GM18868 (cell line): ENCODE data around the gene PYGO2.
"Not testable (repeated sequence)": the region's sequence is repeated elsewhere in the genome, so short reads cannot be mapped to it uniquely, and the experiment has no call there.

ENCODE experiments used
- ATAC-seq: cut with Tn5 transposase; IDR thresholded peaks from one replicate; pipeline ENCODE4 v1.9.1; 2021; ENCODE audit warnings: mild to moderate bottlenecking, moderate library complexity; ENCODE audit not compliant: unreplicated experiment

Gene PYGO2

DNA sequence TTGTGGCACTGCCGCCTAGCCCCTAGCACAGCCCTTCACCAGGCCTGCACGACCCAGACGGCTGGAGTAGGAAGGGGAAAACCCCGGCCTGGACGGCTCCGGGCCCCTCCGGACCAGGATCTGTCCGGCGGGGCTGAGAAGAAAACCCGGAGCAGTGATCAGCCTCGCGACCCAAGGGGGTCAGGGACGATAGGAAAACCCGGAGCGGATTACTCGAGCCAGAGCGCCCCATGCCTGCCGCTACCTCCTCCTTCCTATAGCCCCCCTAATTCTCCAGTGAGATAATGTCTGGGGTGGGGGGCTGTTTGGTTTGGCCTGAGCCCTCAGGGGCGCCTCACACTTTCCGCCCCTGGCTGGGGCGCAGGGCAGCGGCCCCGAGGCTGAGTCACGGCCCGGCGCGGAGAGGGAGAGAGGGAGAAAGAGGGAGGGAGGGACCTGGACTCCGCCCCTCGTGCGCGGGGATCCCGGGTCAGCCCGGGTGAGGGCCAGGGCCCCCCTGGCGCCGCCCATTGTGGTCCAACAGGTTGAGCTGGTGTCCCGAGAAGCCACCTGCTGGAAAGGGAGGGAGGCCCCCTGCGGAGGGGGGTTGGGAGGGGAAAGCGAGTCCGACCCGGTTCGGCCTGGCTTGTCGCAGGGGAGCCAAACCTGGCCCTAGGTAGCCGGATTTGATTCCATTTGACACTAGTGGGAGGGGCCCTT is 39.3 kb upstream of the PYGO2 start:
- peak; percentile 36 for ATAC-seq

DNA sequence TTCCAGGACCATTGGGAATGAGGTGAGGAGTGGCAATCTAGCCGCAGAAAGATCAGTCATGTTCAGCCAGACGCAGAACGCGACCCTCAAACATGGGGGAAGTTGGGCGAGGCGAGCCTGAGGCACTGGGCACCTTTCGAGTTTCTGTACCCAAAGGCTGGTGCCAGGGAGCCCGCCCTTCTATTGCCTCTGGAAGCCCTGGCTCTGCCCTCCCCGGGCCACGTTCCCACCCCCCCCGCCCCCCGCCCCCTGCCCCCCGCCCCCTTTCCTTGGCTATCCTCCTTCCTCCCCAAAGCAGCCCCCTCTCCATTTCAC is 38.8 kb upstream of the PYGO2 start:
- ATAC-seq = no peak

DNA sequence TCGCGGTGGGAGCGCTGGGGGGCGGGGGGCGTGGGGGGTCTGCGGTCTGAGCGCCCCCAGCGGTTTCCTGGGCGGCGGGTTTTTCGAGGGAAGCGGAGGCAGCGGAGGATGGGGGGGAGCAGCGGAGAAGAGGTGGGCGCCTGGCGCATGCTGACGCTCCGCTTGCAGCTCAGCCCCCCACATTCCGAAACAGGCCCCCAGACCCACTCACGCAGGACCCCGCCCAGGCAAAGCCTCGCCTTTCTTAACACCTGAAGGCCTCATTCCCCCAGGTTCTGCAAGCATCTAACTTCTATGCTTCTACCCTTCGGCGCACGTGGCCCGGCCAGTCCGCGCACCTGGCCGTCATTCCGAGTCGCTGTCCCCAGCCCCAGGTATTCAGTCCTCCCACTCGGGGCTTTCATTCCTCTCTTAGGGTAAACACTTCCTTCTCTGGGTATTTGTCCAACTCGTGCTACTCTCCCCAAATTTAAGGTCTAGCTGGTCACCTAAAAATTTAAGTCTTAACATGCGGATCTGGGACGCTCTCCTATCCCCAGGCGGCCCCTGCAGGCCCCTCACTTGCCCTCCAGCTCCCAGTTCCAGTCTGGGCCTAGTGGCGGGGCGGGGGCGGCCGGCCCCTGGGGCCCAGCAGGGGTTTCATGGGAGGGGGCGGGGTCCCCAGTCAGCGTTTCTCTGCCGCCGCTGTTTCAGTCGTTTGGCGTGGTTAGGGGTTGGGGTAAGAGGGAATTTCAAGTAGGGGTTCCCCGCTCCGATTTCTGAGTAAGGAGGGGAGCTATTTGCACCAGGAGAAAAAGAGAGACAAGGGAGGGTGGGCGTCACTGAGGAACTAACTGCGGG is 38.2 kb upstream of the PYGO2 start:
- no peak for ATAC-seq

DNA sequence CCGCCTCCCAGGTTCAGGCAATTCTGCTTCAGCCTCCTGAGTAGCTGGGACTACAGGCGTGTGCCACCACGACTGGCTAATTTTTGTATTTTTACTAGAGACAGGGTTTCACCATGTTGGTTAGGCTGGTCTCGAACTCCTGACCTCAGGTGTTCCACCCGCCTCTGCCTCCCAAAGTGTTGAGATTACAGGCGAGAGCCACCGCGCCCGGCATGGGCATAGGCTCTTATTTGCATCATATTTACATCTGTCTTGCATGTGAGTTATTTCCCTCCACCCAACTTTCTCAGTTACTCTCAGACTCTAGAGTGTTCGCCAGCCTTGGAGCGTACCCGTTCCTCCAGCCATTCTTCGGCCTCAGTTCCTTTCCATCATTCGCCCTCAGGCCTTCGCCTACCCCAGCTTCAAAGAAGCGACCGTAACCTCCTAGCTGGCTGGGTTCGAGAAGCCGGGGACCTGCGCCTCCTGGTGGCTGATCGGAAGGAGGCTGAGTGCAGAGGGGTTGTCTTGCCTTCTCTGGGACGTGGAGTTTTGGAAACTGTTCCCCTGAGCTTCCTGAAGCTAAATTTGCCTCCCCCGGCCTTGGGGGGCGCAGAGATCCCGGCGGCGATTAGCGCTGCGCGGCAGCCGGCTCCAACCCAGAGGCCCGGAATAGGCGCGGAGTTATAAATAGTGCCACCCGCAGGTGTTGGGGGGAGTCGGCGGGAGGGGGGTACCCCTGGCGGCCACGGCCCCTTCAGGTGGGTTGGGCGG is 37.4 kb upstream of the PYGO2 start:
- no peak for ATAC-seq

DNA sequence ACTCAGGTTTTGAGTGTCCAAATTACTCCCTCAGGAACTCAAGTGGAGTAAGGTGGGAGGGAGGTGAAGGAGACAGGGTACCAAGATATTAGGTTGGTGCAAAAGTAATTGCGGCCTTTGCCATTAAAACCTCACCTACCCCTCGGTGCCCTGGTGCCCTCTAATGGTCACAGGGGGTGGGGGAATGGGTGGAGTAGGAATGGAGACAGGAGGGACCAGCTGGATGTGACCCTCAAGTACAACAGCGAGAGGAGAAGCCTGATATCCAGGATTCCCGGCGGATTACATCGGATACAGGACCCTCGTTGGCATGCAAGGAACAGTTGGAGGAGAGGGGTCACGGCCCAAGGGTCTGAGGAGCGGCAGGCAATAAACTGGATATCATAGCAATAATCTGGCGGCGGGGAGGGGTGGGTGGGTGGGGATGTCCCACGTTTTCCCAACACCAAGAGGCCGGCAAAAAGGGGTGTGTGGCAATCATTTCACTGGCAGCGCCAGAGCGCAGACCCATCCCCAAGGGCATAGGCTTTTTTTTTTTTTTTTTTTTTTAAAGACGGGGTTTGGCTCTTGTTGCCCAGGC is 36.7 kb upstream of the PYGO2 start:
- no peak for ATAC-seq

DNA sequence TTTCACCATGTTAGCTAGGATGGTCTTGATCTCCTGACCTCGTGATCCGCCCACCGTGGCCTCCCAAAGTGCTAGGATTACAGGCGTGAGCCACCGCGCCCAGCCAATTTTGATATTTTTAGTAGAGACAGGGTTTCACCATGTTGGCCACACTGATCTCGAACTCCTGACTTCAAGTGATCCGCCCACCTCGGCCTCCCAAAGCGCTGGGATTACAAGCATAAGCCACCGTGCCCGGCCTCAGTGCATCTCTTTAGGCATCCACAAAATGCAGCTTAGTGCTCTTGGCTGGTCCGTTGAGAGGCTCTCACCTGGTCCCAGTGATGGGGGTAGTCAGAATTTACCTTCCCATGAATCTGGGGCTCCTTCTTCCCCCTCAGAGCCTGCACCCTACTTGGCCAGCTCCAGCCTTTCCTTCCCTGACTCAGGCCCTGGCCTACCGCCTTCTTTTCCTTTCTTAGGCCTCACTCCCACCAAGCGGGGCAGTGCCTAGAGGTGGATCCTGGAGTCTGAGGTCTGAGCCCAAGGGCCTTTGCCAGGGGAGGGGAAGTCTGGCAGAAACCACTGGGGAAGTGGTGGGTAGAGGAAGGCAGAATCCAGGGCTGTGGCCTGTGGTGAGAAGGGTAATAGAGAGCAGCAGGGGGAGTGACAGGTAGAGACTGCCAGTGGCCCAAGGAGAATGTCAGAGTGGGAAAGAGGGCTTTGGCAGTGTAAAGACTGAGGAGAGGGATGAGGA is 35.6 kb upstream of the PYGO2 start:
- ATAC-seq = no peak

DNA sequence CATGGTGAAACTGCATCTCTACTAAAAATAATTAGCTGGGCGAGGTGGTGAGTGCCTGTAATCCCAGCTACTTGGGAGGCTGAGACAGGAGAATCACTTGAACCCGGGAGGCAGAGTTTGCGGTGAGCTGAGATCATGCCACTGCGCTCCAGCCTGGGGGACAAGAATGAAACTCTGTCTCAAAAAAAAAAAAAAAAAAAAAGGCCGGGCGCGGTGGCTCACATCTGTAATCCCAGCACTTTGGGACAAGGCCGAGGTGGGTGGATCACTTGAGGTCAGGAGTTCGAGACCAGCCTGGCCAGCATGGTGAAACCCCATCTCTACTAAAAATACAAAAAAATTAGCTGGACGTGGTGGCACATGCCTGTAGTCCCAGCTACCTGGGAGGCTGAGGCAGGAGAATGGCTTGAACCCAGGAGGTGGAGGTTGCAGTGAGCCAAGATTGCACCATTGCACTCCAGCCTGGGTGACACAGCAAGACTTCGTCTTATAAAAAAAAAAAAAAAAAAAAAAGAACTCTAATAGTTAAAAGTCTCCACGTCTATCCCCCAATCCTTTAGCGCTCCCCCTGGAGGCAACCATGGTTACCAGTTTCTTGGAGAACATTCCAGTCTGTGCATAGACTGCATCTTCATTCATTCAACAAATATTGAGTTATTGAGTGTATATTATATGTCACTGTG is 33.9 kb upstream of the PYGO2 start:
- not testable (repeated sequence) for ATAC-seq

DNA sequence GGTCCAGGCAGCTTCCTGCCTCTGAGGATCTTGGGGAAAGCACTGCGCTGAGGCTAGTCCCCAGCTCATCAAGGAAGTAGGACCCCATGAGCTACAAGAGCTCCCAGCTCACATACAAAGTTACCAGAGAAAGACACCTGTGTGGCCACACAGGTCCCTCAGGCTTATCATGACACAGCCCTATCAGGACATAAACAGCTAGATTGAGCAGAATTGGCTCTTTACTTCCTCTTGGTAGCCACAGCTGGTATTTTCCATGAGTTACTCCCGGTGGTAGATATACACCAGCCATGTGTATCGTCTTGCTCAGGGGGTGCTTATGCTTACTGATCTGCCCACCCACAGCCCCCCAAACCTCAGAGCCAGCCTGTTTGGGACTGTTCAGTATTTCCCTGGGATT is 33.0 kb upstream of the PYGO2 start:
- ATAC-seq = no peak

DNA sequence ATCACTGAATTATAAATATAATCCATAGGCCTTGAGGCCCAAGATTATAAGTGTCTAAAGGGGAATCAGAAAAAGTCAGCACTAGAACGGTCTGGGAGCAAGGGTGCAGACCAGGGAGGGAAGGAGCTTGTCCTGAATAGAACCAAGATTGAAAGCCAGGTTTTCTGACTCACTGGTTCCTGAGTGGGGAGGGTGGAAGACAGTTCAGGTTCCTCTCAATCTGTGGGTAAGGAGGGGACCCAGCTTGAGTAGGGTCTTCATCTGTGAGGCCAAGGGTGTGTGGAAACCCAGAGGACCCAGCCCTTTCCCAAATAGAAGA is 32.6 kb upstream of the PYGO2 start:
- ATAC-seq = no peak

DNA sequence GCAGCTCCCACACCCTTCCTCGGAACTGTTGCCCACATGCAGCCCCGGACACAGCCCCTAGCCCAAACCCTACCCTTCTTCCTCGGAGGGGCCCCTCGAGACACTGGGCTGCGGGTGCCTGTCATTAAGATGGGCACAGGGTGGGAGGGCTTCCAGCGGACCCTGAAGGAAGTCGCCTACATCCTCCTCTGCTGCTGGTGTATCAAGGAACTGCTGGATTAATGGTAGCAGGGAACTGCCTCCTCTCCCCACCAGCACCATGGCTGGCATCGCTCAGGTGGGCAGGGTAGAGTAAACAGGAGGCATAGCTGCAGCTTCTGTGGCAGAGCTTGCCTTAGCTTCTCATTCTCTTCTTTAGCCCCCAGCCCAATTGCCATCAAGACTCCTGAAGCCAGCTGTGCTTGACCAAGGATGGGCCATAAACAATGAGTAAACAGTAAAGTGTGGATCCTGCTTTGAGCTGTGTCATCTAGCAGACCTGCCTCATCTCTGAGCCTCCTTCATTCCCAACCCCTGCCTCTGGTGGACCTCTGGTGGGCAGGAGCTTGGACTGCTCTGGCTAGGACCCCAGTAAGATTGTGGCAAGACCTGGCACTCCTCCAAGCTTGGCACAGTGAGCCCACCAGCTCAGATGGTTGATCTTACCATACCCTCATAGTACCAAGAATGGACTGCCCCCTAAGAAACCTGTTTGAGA is 32.1 kb upstream of the PYGO2 start, which contains the start of gene LENEP:
Gene LENEP (plus strand): TSS at position 15 of the 697 bp plus-strand sequence. CDS start 22 bp downstream, at position 37.
- ATAC-seq = no peak

DNA sequence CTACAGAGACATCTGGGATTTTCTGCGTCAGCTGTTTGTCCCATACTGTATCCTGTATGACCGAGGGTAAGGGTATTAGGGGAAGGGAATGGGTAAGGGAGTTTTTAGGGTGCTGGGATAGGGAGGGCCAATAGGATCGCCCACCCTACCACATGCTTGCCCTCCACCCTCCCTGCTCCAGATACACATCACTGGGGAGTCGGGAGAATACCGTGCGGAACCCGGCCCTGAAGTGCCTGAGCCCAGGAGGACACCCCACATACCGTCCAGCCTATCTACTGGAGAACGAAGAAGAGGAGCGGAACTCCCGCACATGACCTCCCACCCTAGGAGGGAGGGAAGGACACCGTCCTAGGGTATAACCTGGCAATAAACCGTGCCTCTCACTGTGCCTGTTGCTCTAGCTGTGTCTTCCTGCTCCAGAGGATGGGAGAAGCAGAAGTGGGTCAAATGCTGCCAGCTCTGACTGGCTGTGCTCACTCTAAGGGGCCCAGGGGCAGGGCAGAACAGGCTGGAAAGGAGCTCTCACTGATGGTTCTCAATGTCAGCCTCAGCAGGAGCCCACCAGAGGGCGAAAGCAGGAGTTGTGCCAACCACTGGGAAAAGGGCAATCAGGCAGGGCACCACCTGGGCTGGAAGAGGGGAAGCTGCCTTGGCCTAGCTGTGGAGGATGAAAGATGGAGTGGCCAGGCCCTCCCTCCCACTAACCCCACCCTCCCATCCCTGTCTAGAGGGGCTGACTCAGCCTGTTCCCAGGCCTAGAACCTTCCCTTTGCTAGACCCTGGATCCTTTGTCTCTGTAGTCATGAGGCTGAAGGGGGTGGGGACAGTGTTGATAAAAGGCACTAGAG is 31.4 kb upstream of the PYGO2 start:
- no peak for ATAC-seq

DNA sequence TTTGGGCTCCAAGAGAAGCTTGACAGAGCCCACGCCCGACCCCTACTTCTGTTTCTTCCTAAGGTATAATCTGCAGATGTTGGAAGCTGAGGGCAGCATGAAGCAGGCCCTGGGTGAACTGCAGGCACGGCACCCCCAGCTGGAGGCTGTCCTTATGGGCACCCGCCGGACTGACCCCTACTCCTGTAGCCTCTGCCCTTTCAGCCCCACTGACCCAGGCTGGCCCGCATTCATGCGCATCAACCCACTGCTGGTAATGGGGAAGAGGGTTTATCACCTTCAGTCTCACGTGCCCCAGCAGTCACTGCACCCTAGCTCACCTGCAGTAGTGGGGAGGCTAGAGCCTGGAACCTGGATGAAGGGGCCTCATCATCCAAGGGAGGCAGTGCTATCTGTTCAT is 28.7 kb upstream of the PYGO2 start:
- no peak for ATAC-seq

DNA sequence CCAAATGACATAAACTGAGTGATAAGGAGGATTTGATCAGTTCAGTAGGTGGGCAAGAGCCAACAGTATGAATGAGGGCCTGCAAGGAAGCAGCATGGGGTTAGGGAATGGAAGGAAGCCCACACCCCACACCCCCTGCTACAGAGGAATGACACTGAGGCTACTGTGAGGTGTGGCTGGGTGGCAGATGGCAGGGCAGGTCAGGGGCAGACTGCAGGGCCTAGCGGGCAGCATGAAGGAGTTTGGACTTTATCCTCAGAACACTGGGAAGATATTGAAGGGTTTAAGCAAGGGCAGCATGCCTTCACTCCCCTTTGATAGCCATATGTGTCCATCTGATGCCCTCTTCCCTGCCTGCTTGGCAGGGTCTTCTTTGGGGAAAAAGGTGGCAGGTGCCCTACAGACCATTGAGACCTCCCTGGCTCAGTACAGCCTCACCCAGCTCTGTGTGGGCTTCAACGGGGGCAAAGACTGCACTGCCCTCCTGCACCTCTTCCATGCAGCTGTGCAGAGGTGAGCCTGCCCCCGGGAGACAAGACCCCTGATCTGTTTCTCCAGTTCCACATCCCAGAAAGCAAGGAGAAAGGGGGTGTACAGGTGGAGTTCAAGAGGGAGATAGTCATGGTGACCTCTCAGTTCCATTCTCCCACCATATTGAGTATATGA is 27.7 kb upstream of the PYGO2 start:
- ATAC-seq = no peak

DNA sequence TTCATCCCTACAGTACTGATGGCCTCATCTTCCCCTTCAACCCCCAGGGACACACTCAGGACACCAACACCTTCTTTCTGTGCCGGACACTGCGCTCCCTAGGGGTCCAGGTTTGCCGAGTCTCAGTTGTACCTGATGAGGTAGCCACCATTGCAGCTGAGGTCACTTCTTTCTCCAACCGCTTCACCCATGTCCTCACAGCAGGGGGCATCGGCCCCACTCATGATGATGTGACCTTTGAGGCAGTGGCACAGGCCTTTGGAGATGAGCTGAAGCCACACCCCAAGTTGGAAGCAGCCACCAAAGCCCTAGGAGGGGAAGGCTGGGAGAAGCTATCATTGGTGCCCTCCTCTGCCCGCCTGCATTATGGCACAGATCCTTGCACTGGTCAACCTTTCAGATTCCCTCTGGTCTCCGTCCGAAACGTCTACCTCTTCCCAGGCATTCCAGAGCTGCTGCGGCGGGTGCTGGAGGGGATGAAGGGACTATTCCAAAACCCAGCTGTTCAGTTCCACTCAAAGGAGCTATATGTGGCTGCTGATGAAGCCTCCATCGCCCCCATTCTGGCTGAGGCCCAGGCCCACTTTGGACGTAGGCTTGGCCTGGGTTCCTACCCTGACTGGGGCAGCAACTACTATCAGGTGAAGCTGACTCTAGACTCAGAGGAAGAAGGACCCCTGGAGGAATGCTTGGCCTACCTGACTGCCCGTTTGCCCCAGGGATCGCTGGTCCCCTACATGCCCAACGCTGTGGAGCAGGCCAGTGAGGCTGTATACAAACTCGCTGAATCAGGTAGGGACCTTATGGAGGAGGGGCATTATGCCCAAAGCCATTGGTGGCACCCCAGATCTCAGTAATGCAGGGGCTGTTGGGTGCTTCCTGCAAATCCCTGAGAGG is 26.7 kb upstream of the PYGO2 start:
- no peak for ATAC-seq

DNA sequence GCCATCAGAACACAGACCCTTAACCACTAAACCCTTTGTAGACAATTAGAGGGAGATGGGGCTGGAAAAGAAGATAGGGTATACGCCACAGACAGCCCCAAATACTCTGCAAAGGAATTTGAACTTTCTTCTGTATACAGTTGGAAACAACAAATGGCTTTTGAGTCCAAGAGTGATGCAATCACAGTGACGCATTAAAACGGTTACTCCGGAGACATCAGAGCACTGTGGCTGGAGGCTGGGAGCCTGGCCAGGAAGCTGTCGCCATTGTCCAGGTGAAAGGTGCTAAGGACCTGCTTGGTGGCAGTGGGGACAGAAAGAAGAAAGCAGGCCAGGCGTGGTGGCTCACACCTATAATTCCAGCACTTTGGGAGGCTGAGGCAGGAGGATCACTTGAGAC is 25.7 kb upstream of the PYGO2 start:
- no peak for ATAC-seq

DNA sequence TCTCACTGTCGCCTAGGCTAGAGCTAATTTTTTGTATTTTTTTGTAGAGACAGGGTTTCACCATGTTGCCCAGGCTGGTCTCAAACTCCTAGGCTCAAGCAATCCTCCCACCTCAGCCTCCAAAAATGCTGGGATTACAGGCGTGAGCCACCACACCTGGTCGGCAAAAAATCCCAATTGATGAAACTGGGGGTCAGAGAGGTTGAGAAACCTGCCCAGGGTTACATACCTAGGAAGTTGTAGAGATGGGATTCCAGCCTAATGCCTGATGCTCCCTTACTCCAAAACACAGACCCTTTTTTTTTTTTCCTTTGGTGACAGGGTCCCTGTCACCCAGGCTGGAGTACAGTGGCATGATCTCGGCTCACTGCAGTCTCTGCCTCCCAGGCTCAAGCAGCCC is 25.2 kb upstream of the PYGO2 start:
- not testable (repeated sequence) for ATAC-seq

DNA sequence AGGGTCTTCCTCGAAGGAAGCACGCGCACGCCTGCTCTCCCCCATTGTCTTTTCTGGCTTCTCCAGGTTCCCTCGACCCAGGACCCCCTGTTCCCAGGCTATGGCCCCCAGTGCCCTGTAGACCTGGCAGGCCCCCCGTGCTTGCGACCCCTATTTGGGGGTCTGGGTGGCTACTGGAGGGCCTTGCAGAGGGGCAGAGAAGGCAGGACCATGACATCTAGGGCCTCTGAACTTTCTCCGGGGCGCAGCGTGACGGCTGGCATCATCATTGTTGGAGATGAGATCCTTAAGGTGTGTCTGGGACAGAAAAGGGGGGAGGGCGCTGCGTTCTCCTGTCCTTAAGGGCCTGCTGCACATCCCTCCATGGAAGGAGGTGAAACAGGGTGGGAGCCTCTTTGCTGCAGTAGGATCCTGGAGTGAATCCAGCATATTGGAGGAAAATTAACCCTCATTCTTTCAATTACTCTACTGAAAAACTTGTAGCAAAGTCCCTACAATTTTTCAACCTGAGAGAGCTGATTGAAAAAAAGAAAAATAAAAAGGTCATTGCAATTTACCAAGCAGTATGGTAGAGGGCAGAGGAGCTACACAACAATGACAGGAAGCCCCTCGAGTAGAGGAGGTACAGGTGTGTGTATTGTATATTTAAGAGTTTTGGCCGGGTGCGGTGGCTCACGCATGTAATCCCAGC is 22.3 kb upstream of the PYGO2 start:
- ATAC-seq = no peak
